A549 (cell line): Measurements from ENCODE around the gene DISC1. TPM values are rescaled to one million over a fixed set of nuclear protein-coding genes. Genes with fewer than 3 reads are reported as not detected.

ENCODE experiments used
- ATAC-seq, 2 experiments: fragments of 200-7000 bp in 1 of 2; fragments of >200 bp in 1 of 2; cut with Nextera tagmentation in 1 of 2; cut with Tn5 transposase in 1 of 2; 3 replicates each; pipeline versions ENCODE4 v1.8.0 to v1.9.1; 2018 to 2020; ENCODE audit warnings: mild to moderate bottlenecking in 1 of 2, moderate library complexity in 1 of 2
- CTCF ChIA-PET: fragments of 300-600 bp; sonication (Branson Sonifier 250); formaldehyde crosslinking; extraction: SDS; loops from one replicate; lab custom pipeline; 2021; ENCODE audit warnings: antibody characterized with exemption, inconsistent platforms; lab: Yijun Ruan, JAX
- POLR2A ChIA-PET: fragments of 350-600 bp; formaldehyde crosslinking; extraction: SDS; loops from one replicate; lab custom pipeline; 2021; ENCODE audit warnings: antibody characterized with exemption, inconsistent platforms; lab: Yijun Ruan, JAX
- DNase-seq, 2 experiments: peaks; one replicate each; pipeline versions ENCODE4 v3.0.0 to v3.0.0-alpha.2; 2011 to 2016; ENCODE audit warnings: low read depth in 1 of 2, low spot score in 1 of 2
- FAIRE-seq: peaks from 2 replicates; lab custom pipeline; 2011; peaks lifted over from hg19 to GRCh38; lab: Jason Lieb, UNC
- H3K27ac ChIP-seq, 2 experiments: fragments of >200 bp; sonication (Bioruptor Twin); formaldehyde crosslinking; 3 replicates each; pipeline ENCODE4 v1.5.1; 2016 to 2017
- H3K4me1 ChIP-seq: fragments of >200 bp; sonication (Bioruptor Twin); formaldehyde crosslinking; 3 replicates; pipeline ENCODE4 v1.6.1; 2016
- H3K4me2 ChIP-seq: fragments of >200 bp; sonication (Bioruptor Twin); formaldehyde crosslinking; 3 replicates; pipeline ENCODE4 v1.6.1; 2016
- H3K4me3 ChIP-seq: fragments of >200 bp; sonication (Bioruptor Twin); formaldehyde crosslinking; 3 replicates; pipeline ENCODE4 v1.5.1; 2016
- H3K9me3 ChIP-seq: fragments of >200 bp; sonication (Bioruptor Twin); formaldehyde crosslinking; 3 replicates; pipeline ENCODE4 v1.6.1; 2016
- CEBPB ChIP-seq, 2 experiments: fragments of >200 bp in 1 of 2; sonication (Bioruptor Twin) in 1 of 2; formaldehyde crosslinking in 1 of 2; IDR thresholded peaks; 2 replicates each; pipeline ENCODE4 v1.6.1; 2012 to 2016
- EHF ChIP-seq: fragments of 250-450 bp; sonication (Bioruptor Pico); IDR thresholded peaks from 2 replicates; pipeline ENCODE4 v1.5.0; 2020; ENCODE audit warnings: mild to moderate bottlenecking
- EHMT2 ChIP-seq: fragments of 200-600 bp; sonication (generic); IDR thresholded peaks from 2 replicates; pipeline ENCODE4 v1.6.1; 2016; ENCODE audit warnings: antibody characterized with exemption, low read depth, mild to moderate bottlenecking, moderate library complexity
- ELK1 ChIP-seq: fragments of 150-350 bp; IDR thresholded peaks from 2 replicates; pipeline ENCODE4 v1.6.1; 2014; ENCODE audit warnings: low read depth, mild to moderate bottlenecking, low read length
- ESRRA ChIP-seq: fragments of 150-350 bp; IDR thresholded peaks from 2 replicates; pipeline ENCODE4 v1.6.1; 2014; ENCODE audit warnings: mild to moderate bottlenecking, low read length, borderline replicate concordance
- FOSB ChIP-seq: fragments of 250-450 bp; sonication (Bioruptor Pico); IDR thresholded peaks from 2 replicates; pipeline ENCODE4 v1.5.0; 2020; ENCODE audit warnings: mild to moderate bottlenecking, moderate library complexity
- FOSL2 ChIP-seq, 2 experiments: fragments of 450-650 bp in 1 of 2; fragments of >200 bp in 1 of 2; sonication (Bioruptor Twin) in 1 of 2; formaldehyde crosslinking; IDR thresholded peaks; 2 replicates each; pipeline versions ENCODE4 v1.5.0 to v1.6.1; 2016 to 2020; ENCODE audit warnings: mild to moderate bottlenecking in 1 of 2, moderate library complexity in 1 of 2
- FOXS1 ChIP-seq: fragments of 250-450 bp; sonication (Bioruptor Pico); IDR thresholded peaks from 2 replicates; pipeline ENCODE4 v1.5.0; 2020; ENCODE audit warnings: mild to moderate bottlenecking, moderate library complexity
- HOXA7 ChIP-seq: fragments of 250-450 bp; sonication (Bioruptor Pico); IDR thresholded peaks from 2 replicates; pipeline ENCODE4 v1.5.0; 2020; ENCODE audit warnings: mild to moderate bottlenecking, moderate library complexity
- HOXB5 ChIP-seq: fragments of 250-450 bp; sonication (Bioruptor Pico); IDR thresholded peaks from 2 replicates; pipeline ENCODE4 v1.5.0; 2020; ENCODE audit warnings: mild to moderate bottlenecking, moderate library complexity
- KDM1A ChIP-seq: fragments of 200-600 bp; sonication (generic); IDR thresholded peaks from 2 replicates; pipeline ENCODE4 v1.6.1; 2016; ENCODE audit warnings: low read depth, mild to moderate bottlenecking
- NPAS2 ChIP-seq: fragments of 250-450 bp; sonication (Bioruptor Pico); IDR thresholded peaks from 2 replicates; pipeline ENCODE4 v1.8.0; 2022; ENCODE audit warnings: mild to moderate bottlenecking, moderate library complexity, borderline replicate concordance
- NR3C1 ChIP-seq: fragments of >200 bp; sonication (Bioruptor Twin); formaldehyde crosslinking; IDR thresholded peaks from 3 replicates; pipeline ENCODE4 v1.6.1; 2017
- PBX3 ChIP-seq: IDR thresholded peaks from 2 replicates; pipeline ENCODE4 v1.6.1; 2012
- RAD21 ChIP-seq, 2 experiments: fragments of >200 bp in 1 of 2; sonication (Bioruptor Twin) in 1 of 2; formaldehyde crosslinking in 1 of 2; IDR thresholded peaks in 1 of 2; conservative IDR thresholded peaks in 1 of 2; 2 replicates in 1 of 2; 3 replicates in 1 of 2; pipeline ENCODE4 v1.6.1; 2012 to 2018; ENCODE audit warnings: inconsistent platforms in 1 of 2
- SMC3 ChIP-seq: fragments of >200 bp; sonication (Bioruptor Twin); formaldehyde crosslinking; IDR thresholded peaks from 3 replicates; pipeline ENCODE4 v1.6.1; 2018; ENCODE audit warnings: inconsistent platforms
- SREBF2 ChIP-seq: fragments of 450-650 bp; IDR thresholded peaks from 2 replicates; pipeline ENCODE4 v1.6.1; 2014; ENCODE audit warnings: mild to moderate bottlenecking, moderate library complexity
- TFCP2L1 ChIP-seq: fragments of 250-450 bp; sonication (Bioruptor Pico); IDR thresholded peaks from 2 replicates; pipeline ENCODE4 v1.5.0; 2021; ENCODE audit warnings: mild to moderate bottlenecking
- TP53 ChIP-seq: fragments of 250-450 bp; sonication (Bioruptor Pico); IDR thresholded peaks from 2 replicates; pipeline ENCODE4 v1.5.0; 2021; ENCODE audit warnings: mild to moderate bottlenecking, moderate library complexity
- USF2 ChIP-seq: fragments of 450-650 bp; IDR thresholded peaks from 2 replicates; pipeline ENCODE4 v1.6.1; 2014; ENCODE audit warnings: antibody characterized with exemption
- ZC3H11A ChIP-seq: fragments of 450-650 bp; IDR thresholded peaks from 2 replicates; pipeline ENCODE4 v1.6.1; 2014; ENCODE audit warnings: antibody characterized with exemption, mild to moderate bottlenecking
- ZNF302 ChIP-seq: fragments of 250-450 bp; sonication (Bioruptor Pico); IDR thresholded peaks from 2 replicates; pipeline ENCODE4 v1.9.0; 2021; ENCODE audit warnings: inconsistent platforms, mild to moderate bottlenecking, moderate library complexity
- WGBS: methylation state at CpG from one replicate; pipeline ENCODE4 v1.1.6; 2017; ENCODE audit errors: missing lambda C conversion rate; 5-methylcytosine and 5-hydroxymethylcytosine counted together
- polyA plus RNA-seq, 4 experiments: library from polyadenylated mRNA; depleted of rRNA in 3 of 4; stranded (reverse); fragments of >200 nt; fragmentation: RNase III in 1 of 4; extraction: RNeasy Plus Mini Kit Qiagen cat#74134 plus additional on column Dnase treatment in 1 of 4; gene quantifications; 2 replicates in 3 of 4; 3 replicates in 1 of 4; pipeline ENCODE4 v1.2.3, GENCODE V29; 2011 to 2017
- TF ChIP-seq, protein P1 (sequence below): fragments of >200 bp; sonication (Bioruptor Twin); formaldehyde crosslinking; IDR thresholded peaks from 3 replicates; pipeline ENCODE4 v1.5.1; 2016

Gene DISC1
- polyA plus RNA-seq, 2 of the 4 experiments (the other 2 are of a cell fraction) = 0.39 to 0.74 TPM

GRCh38 chr1:231793893-231794292, 167.3 kb downstream of the DISC1 start:
- Histone ChIP-seq H3K27ac (no peak overlapping the region), H3K4me2 (no peak overlapping the region), H3K4me1 (no peaks in the 10 kb centered on the region), H3K9me3 (no peaks in the 10 kb centered on the region), H3K4me3 (no peak overlapping the region)
- 90% methylated on average over 6 of the region's 6 CpGs for WGBS
- DNase-seq (no peak), FAIRE-seq (no peak), ATAC-seq (no peak)
- TF ChIP-seq HOXA7 (CRISPR knock-in tag) (no peak), EHF (no peak), FOSB (no peak), ELK1 (no peak), HOXB5 (CRISPR knock-in tag) (no peak), FOSL2 (IDR thresholded peaks at IDR 0.05) (no peak), FOSL2 (CRISPR knock-in tag; IDR thresholded peaks at IDR 0.05) (no peak)
- ChIA-PET POLR2A (no interaction called here), CTCF (interaction anchor here (1.1 to 1.4 kb wide), 2 partner anchors 9 to 14 kb away, joined by 3 read pairs; no protein-coding TSS in a partner anchor)

GRCh38 chr1:231796141-231796540, 169.6 kb downstream of the DISC1 start:
- no peak overlapping the region for H3K27ac ChIP-seq

More at GRCh38 chr1:231796141-231796540, 169.6 kb downstream of the DISC1 start:
- no peak for ATAC-seq
- WGBS = 54% methylated on average over 6 of the region's 6 CpGs
- FAIRE-seq = no peak
- ChIA-PET CTCF (no interaction called here), POLR2A (no interaction called here)
- H3K9me3 ChIP-seq = no peaks in the 10 kb centered on the region
- H3K4me2 ChIP-seq = no peak overlapping the region
- no peaks in the 10 kb centered on the region for H3K4me1 ChIP-seq
- TF ChIP-seq PBX3 (no peak), FOXS1 (CRISPR knock-in tag) (no peak), ZNF302 (CRISPR knock-in tag) (no peak), NPAS2 (CRISPR knock-in tag) (no peak), SMC3 (no peak), ESRRA (no peak), SREBF2 (no peak), RAD21 (conservative IDR thresholded peaks at IDR 0.05 in 1 of 2, IDR thresholded peaks at IDR 0.05 in 1 of 2) (no peak), TFCP2L1 (CRISPR knock-in tag) (no peak), KDM1A (no peak), ZC3H11A (no peak), USF2 (no peak), TP53 (CRISPR knock-in tag) (no peak), FOSL2 (IDR thresholded peaks at IDR 0.05) (no peak), FOSL2 (CRISPR knock-in tag; IDR thresholded peaks at IDR 0.05) (no peak), EHMT2 (no peak), NR3C1 (no peak), CEBPB (IDR thresholded peaks at IDR 0.05) (no peak)
- TF ChIP-seq, protein P1, sequence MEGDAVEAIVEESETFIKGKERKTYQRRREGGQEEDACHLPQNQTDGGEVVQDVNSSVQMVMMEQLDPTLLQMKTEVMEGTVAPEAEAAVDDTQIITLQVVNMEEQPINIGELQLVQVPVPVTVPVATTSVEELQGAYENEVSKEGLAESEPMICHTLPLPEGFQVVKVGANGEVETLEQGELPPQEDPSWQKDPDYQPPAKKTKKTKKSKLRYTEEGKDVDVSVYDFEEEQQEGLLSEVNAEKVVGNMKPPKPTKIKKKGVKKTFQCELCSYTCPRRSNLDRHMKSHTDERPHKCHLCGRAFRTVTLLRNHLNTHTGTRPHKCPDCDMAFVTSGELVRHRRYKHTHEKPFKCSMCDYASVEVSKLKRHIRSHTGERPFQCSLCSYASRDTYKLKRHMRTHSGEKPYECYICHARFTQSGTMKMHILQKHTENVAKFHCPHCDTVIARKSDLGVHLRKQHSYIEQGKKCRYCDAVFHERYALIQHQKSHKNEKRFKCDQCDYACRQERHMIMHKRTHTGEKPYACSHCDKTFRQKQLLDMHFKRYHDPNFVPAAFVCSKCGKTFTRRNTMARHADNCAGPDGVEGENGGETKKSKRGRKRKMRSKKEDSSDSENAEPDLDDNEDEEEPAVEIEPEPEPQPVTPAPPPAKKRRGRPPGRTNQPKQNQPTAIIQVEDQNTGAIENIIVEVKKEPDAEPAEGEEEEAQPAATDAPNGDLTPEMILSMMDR = no peak
- no peak for DNase-seq
- no peak overlapping the region for H3K4me3 ChIP-seq
